Measurements from ENCODE around the gene FSD2. TPM values are rescaled to one million over a fixed set of nuclear protein-coding genes. Genes with fewer than 3 reads are reported as not detected.
"Not testable (repeated sequence)": the region's sequence is repeated elsewhere in the genome, so short reads cannot be mapped to it uniquely, and the experiment has no call there.

The FSD2 gene
- total RNA-seq, 1 donor from 2014 or later = not detected

DNA sequence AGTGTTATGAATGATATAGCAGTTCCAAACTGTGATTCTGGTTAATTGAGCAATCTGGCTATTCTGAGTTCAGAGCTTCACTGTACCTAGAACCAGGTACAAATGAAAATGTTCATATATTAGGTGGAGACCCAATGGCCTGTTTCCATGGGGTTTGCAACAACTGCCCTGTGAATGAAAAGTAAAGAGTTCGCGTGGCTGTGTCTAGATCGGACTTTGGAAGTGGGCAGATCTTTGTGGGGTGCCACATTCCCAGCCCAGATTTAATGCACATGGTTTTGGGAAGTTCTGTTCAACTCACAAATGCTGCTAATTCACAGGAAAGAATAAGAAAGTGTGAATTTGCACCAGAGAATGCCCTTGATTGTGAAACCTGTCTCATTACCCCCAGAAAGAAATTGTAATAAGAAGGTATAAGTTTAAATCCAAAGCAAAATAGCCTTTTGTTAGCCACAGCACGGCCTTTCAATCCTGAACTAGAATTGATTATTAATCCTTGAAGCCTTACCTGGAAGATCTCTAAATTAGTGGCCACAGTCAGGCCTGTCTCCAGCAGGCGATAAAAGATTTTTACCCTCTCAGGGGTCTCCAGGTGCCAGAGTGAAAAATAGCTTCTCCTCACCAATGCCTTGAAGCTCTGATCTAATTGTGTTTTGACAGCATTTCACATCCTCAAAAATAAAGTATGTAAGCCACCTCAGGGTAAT, 26.2 kb upstream of the FSD2 start:
- TF ChIP-seq, protein P1, sequence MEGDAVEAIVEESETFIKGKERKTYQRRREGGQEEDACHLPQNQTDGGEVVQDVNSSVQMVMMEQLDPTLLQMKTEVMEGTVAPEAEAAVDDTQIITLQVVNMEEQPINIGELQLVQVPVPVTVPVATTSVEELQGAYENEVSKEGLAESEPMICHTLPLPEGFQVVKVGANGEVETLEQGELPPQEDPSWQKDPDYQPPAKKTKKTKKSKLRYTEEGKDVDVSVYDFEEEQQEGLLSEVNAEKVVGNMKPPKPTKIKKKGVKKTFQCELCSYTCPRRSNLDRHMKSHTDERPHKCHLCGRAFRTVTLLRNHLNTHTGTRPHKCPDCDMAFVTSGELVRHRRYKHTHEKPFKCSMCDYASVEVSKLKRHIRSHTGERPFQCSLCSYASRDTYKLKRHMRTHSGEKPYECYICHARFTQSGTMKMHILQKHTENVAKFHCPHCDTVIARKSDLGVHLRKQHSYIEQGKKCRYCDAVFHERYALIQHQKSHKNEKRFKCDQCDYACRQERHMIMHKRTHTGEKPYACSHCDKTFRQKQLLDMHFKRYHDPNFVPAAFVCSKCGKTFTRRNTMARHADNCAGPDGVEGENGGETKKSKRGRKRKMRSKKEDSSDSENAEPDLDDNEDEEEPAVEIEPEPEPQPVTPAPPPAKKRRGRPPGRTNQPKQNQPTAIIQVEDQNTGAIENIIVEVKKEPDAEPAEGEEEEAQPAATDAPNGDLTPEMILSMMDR (IDR thresholded peaks at IDR 0.05) = no peak
- no peak for DNase-seq (ENCODE audit: extremely low spot score, unreplicated experiment)
- Mint-ChIP-seq H3K9me3 (ENCODE audit: unreplicated experiment) (no peaks in the 10 kb centered on the region), H3K27me3 (ENCODE audit: unreplicated experiment) (no peaks in the 10 kb centered on the region), H3K36me3 (ENCODE audit: unreplicated experiment) (peaks cover 72% of the 10 kb centered on the region), H3K27ac (ENCODE audit: unreplicated experiment) (peak overlapping the region; percentile 73), H3K4me1 (ENCODE audit: unreplicated experiment) (peaks cover 23% of the 10 kb centered on the region), H3K4me3 (ENCODE audit: unreplicated experiment) (no peak overlapping the region)

GRCh38 chr15:82830427-82831173, 24.7 kb upstream of the FSD2 start:
- no peak for DNase-seq (ENCODE audit: extremely low spot score, unreplicated experiment)
- TF ChIP-seq, protein P1 (IDR thresholded peaks at IDR 0.05) = no peak
- Mint-ChIP-seq H3K36me3 (ENCODE audit: unreplicated experiment) (peaks cover 70% of the 10 kb centered on the region), H3K9me3 (ENCODE audit: unreplicated experiment) (no peaks in the 10 kb centered on the region), H3K27ac (ENCODE audit: unreplicated experiment) (no peak overlapping the region), H3K4me1 (ENCODE audit: unreplicated experiment) (peaks cover 23% of the 10 kb centered on the region), H3K27me3 (ENCODE audit: unreplicated experiment) (no peaks in the 10 kb centered on the region), H3K4me3 (ENCODE audit: unreplicated experiment) (no peak overlapping the region)

- Mint-ChIP-seq H3K9me3 (ENCODE audit: unreplicated experiment) (no peaks in the 10 kb centered on the region), H3K27me3 (ENCODE audit: unreplicated experiment) (no peaks in the 10 kb centered on the region), H3K4me1 (ENCODE audit: unreplicated experiment) (peaks cover 23% of the 10 kb centered on the region), H3K36me3 (ENCODE audit: unreplicated experiment) (peaks cover 62% of the 10 kb centered on the region), H3K27ac (ENCODE audit: unreplicated experiment) (no peak overlapping the region), H3K4me3 (ENCODE audit: unreplicated experiment) (no peak overlapping the region)
- TF ChIP-seq, protein P1 (IDR thresholded peaks at IDR 0.05) = no peak
- DNase-seq (ENCODE audit: extremely low spot score, unreplicated experiment) = no peak
Measured at GRCh38 chr15:82829234-82829633, 23.4 kb upstream of the FSD2 start.

- Mint-ChIP-seq H3K27ac (ENCODE audit: unreplicated experiment) (no peak overlapping the region), H3K4me1 (ENCODE audit: unreplicated experiment) (peaks cover 22% of the 10 kb centered on the region), H3K27me3 (ENCODE audit: unreplicated experiment) (no peaks in the 10 kb centered on the region), H3K4me3 (ENCODE audit: unreplicated experiment) (no peak overlapping the region), H3K9me3 (ENCODE audit: unreplicated experiment) (no peaks in the 10 kb centered on the region), H3K36me3 (ENCODE audit: unreplicated experiment) (peaks cover 54% of the 10 kb centered on the region)
- TF ChIP-seq, protein P1 (IDR thresholded peaks at IDR 0.05) = no peak
- DNase-seq (ENCODE audit: extremely low spot score, unreplicated experiment) = no peak
Measured at GRCh38 chr15:82828075-82828474, 22.2 kb upstream of the FSD2 start.

GRCh38 chr15:82823049-82823448, 17.2 kb upstream of the FSD2 start:
- Mint-ChIP-seq H3K4me3 (ENCODE audit: unreplicated experiment) (no peak overlapping the region), H3K9me3 (ENCODE audit: unreplicated experiment) (no peaks in the 10 kb centered on the region), H3K36me3 (ENCODE audit: unreplicated experiment) (peaks cover 46% of the 10 kb centered on the region), H3K27me3 (ENCODE audit: unreplicated experiment) (no peaks in the 10 kb centered on the region), H3K4me1 (ENCODE audit: unreplicated experiment) (peaks cover 2% of the 10 kb centered on the region), H3K27ac (ENCODE audit: unreplicated experiment) (no peak overlapping the region)
- TF ChIP-seq, protein P1 (IDR thresholded peaks at IDR 0.05) = no peak
- no peak for DNase-seq (ENCODE audit: extremely low spot score, unreplicated experiment)

GRCh38 chr15:82821851-82822250, 16.0 kb upstream of the FSD2 start:
- not testable (repeated sequence) for H3K27me3 Mint-ChIP-seq (ENCODE audit: unreplicated experiment); H3K27ac Mint-ChIP-seq (ENCODE audit: unreplicated experiment); H3K4me1 Mint-ChIP-seq (ENCODE audit: unreplicated experiment); DNase-seq (ENCODE audit: extremely low spot score, unreplicated experiment); H3K4me3 Mint-ChIP-seq (ENCODE audit: unreplicated experiment); H3K9me3 Mint-ChIP-seq (ENCODE audit: unreplicated experiment)
- peaks cover 44% of the 10 kb centered on the region for H3K36me3 Mint-ChIP-seq (ENCODE audit: unreplicated experiment)

GRCh38 chr15:82821396-82821795, 15.5 kb upstream of the FSD2 start:
- not testable (repeated sequence) for H3K4me3 Mint-ChIP-seq (ENCODE audit: unreplicated experiment); DNase-seq (ENCODE audit: extremely low spot score, unreplicated experiment); H3K27me3 Mint-ChIP-seq (ENCODE audit: unreplicated experiment); H3K4me1 Mint-ChIP-seq (ENCODE audit: unreplicated experiment); H3K9me3 Mint-ChIP-seq (ENCODE audit: unreplicated experiment)
- Mint-ChIP-seq H3K27ac (ENCODE audit: unreplicated experiment) (peak overlapping the region; percentile 24), H3K36me3 (ENCODE audit: unreplicated experiment) (peaks cover 44% of the 10 kb centered on the region)

Measured in osteocyte (in vitro differentiated cells).